IMR-90 (cell line): ENCODE data around the gene SLX4IP. TPM values are rescaled to one million over a fixed set of nuclear protein-coding genes. Genes with fewer than 3 reads are reported as not detected.

Experiments used
- ATAC-seq: fragments of 200-7000 bp; cut with Tn5 transposase; 2 replicates; pipeline ENCODE4 v1.9.1; 2020; ENCODE audit warnings: low read depth, mild to moderate bottlenecking, moderate library complexity
- BruUV-seq: library from RNA; stranded (reverse); fragments of 400-500 nt; replicated peaks from 2 replicates; lab custom pipeline; 2021; lab: Mats Ljungman, UMichigan
- CTCF ChIA-PET: fragments of 300-600 bp; formaldehyde crosslinking; extraction: SDS; loops from one replicate; lab custom pipeline; 2021; ENCODE audit warnings: antibody characterized with exemption; lab: Yijun Ruan, JAX
- POLR2A ChIA-PET: fragments of 300-600 bp; sonication (Branson Sonifier 250); formaldehyde crosslinking; loops from one replicate; lab custom pipeline; 2022; ENCODE audit warnings: antibody characterized with exemption; ENCODE audit not compliant: unreplicated experiment; lab: Charles Lee
- DNase-seq: peaks from one replicate; pipeline ENCODE4 v3.0.0; 2013
- H2AFZ ChIP-seq: replicated peaks from 2 replicates; pipeline ENCODE3; 2013; ENCODE audit warnings: low read length, mild to moderate bottlenecking; ENCODE audit not compliant: poor library complexity
- H2AK5ac ChIP-seq: 2 replicates; pipeline ENCODE4 v1.6.1; 2013; ENCODE audit warnings: low read depth, low read length, inconsistent platforms
- H2AK9ac ChIP-seq: replicated peaks from 2 replicates; pipeline ENCODE3; 2013; ENCODE audit warnings: mild to moderate bottlenecking, low read depth, low read length, moderate library complexity; ENCODE audit not compliant: poor library complexity
- H2BK120ac ChIP-seq: 2 replicates; pipeline ENCODE4 v1.6.1; 2013; ENCODE audit warnings: low read depth, low read length, inconsistent platforms
- H2BK15ac ChIP-seq: 3 replicates; pipeline ENCODE4 v1.6.1; 2013; ENCODE audit warnings: low read depth, low read length, inconsistent platforms
- H2BK20ac ChIP-seq: 2 replicates; pipeline ENCODE4 v1.6.1; 2013; ENCODE audit warnings: low read depth, mild to moderate bottlenecking, inconsistent platforms, low read length, moderate library complexity
- H2BK5ac ChIP-seq: 2 replicates; pipeline ENCODE4 v1.6.1; 2013; ENCODE audit warnings: mild to moderate bottlenecking, low read depth, low read length, inconsistent platforms; ENCODE audit not compliant: poor library complexity, severe bottlenecking
- H3K14ac ChIP-seq: replicated peaks from 2 replicates; pipeline ENCODE4 v1.6.1; 2013; ENCODE audit warnings: low read depth, low read length, inconsistent platforms
- H3K18ac ChIP-seq: 2 replicates; pipeline ENCODE4 v1.6.1; 2013; ENCODE audit warnings: low read depth, low read length, control low read depth
- H3K23ac ChIP-seq: 2 replicates; pipeline ENCODE4 v1.6.1; 2013; ENCODE audit warnings: low read depth, low read length, inconsistent platforms
- H3K27ac ChIP-seq: 2 replicates; pipeline ENCODE4 v1.5.1; 2013; ENCODE audit warnings: mild to moderate bottlenecking, control low read depth, low read length; ENCODE audit not compliant: insufficient read depth
- H3K27me3 ChIP-seq: 2 replicates; pipeline ENCODE4 v1.6.1; 2013; ENCODE audit warnings: low read length; ENCODE audit not compliant: control insufficient read depth, insufficient read depth
- H3K36me3 ChIP-seq: 2 replicates; pipeline ENCODE4 v1.6.1; 2013; ENCODE audit warnings: low read length, mixed read lengths; ENCODE audit not compliant: control insufficient read depth, insufficient read depth
- H3K4ac ChIP-seq: 2 replicates; pipeline ENCODE4 v1.6.1; 2013; ENCODE audit warnings: low read depth, low read length, inconsistent platforms
- H3K4me1 ChIP-seq: 2 replicates; pipeline ENCODE4 v1.6.1; 2013; ENCODE audit warnings: low read length, mixed read lengths; ENCODE audit not compliant: control insufficient read depth, insufficient read depth
- H3K4me2 ChIP-seq: 2 replicates; pipeline ENCODE4 v1.6.1; 2013; ENCODE audit warnings: low read depth, mild to moderate bottlenecking, control low read depth, low read length, moderate library complexity
- H3K4me3 ChIP-seq: 2 replicates; pipeline ENCODE4 v1.5.1; 2013; ENCODE audit warnings: low read depth, mild to moderate bottlenecking, control low read depth, low read length, moderate library complexity; ENCODE audit not compliant: insufficient read depth
- H3K56ac ChIP-seq: 2 replicates; pipeline ENCODE4 v1.6.1; 2013; ENCODE audit warnings: low read length, inconsistent platforms; ENCODE audit not compliant: insufficient read depth; ENCODE audit errors: extremely low read depth
- H3K79me1 ChIP-seq, 2 experiments: 2 replicates each; pipeline ENCODE4 v1.6.1; 2013; ENCODE audit warnings: low read length in 2 of 2, inconsistent platforms in 1 of 2, low read depth in 1 of 2
- H3K9ac ChIP-seq: 2 replicates; pipeline ENCODE4 v1.6.1; 2013; ENCODE audit warnings: low read depth, low read length, control low read depth
- H3K9me1 ChIP-seq: 2 replicates; pipeline ENCODE4 v1.6.1; 2013; ENCODE audit warnings: low read length, inconsistent platforms; ENCODE audit not compliant: insufficient read depth
- H3K9me3 ChIP-seq: 2 replicates; pipeline ENCODE4 v1.6.1; 2013; ENCODE audit warnings: low read length; ENCODE audit not compliant: control insufficient read depth, insufficient read depth
- H4K20me1 ChIP-seq: 2 replicates; pipeline ENCODE4 v1.6.1; 2013; ENCODE audit warnings: low read length, inconsistent platforms; ENCODE audit not compliant: insufficient read depth
- H4K5ac ChIP-seq: 2 replicates; pipeline ENCODE4 v1.6.1; 2013; ENCODE audit warnings: mild to moderate bottlenecking, low read depth, low read length, control low read depth
- H4K8ac ChIP-seq, 2 experiments: 2 replicates each; pipeline ENCODE4 v1.6.1; 2013; ENCODE audit warnings: low read depth in 2 of 2, low read length in 2 of 2, control low read depth in 1 of 2, inconsistent platforms in 1 of 2
- H4K91ac ChIP-seq: 2 replicates; pipeline ENCODE4 v1.6.1; 2013; ENCODE audit warnings: low read depth, low read length, inconsistent platforms; ENCODE audit not compliant: insufficient read depth
- BHLHE40 ChIP-seq: fragments of 150-350 bp; IDR thresholded peaks from 2 replicates; pipeline ENCODE4 v1.6.1; 2016; ENCODE audit warnings: mild to moderate bottlenecking, low read depth, low read length
- CEBPB ChIP-seq: IDR thresholded peaks from 2 replicates; pipeline ENCODE4 v1.6.1; 2012; ENCODE audit warnings: low read depth, low read length, improper control_type of control experiment
- CHD1 ChIP-seq: IDR thresholded peaks from 2 replicates; pipeline ENCODE4 v1.6.1; 2012; ENCODE audit warnings: low read depth, low read length, improper control_type of control experiment
- CTCF ChIP-seq: conservative IDR thresholded peaks from 2 replicates; pipeline ENCODE4 v1.5.1; 2012; ENCODE audit warnings: mild to moderate bottlenecking, low read depth, low read length, improper control_type of control experiment
- ELK1 ChIP-seq: fragments of 150-350 bp; IDR thresholded peaks from 2 replicates; pipeline ENCODE4 v1.6.1; 2016; ENCODE audit warnings: low read depth, mild to moderate bottlenecking, low read length, moderate library complexity, borderline replicate concordance
- MAFK ChIP-seq: IDR thresholded peaks from 2 replicates; pipeline ENCODE4 v1.6.1; 2012; ENCODE audit warnings: low read depth, low read length, improper control_type of control experiment
- MAZ ChIP-seq: IDR thresholded peaks from 2 replicates; pipeline ENCODE4 v1.6.1; 2012; ENCODE audit warnings: low read depth, mild to moderate bottlenecking, low read length, improper control_type of control experiment, moderate library complexity, borderline replicate concordance
- MXI1 ChIP-seq: IDR thresholded peaks from 2 replicates; pipeline ENCODE4 v1.6.1; 2012; ENCODE audit warnings: low read depth, mild to moderate bottlenecking, low read length, moderate library complexity, borderline replicate concordance
- NFE2L2 ChIP-seq: fragments of 150-350 bp; IDR thresholded peaks from 2 replicates; pipeline ENCODE4 v1.6.1; 2016; ENCODE audit warnings: low read depth, mild to moderate bottlenecking, low read length
- POLR2A ChIP-seq: IDR thresholded peaks from 2 replicates; pipeline ENCODE4 v1.6.1; 2012; ENCODE audit warnings: mild to moderate bottlenecking, low read depth, low read length
- RAD21 ChIP-seq: IDR thresholded peaks from 2 replicates; pipeline ENCODE4 v1.6.1; 2012; ENCODE audit warnings: low read length, improper control_type of control experiment
- RCOR1 ChIP-seq: IDR thresholded peaks from 2 replicates; pipeline ENCODE4 v1.6.1; 2012; ENCODE audit warnings: mild to moderate bottlenecking, low read length, improper control_type of control experiment; ENCODE audit not compliant: insufficient replicate concordance
- RFX5 ChIP-seq: IDR thresholded peaks from 2 replicates; pipeline ENCODE4 v1.8.0; 2012; ENCODE audit warnings: low read depth, mild to moderate bottlenecking, low read length, moderate library complexity
- SMC3 ChIP-seq: fragments of 150-350 bp; IDR thresholded peaks from 2 replicates; pipeline ENCODE4 v1.6.1; 2016; ENCODE audit warnings: low read depth, mild to moderate bottlenecking, antibody characterized with exemption, low read length, moderate library complexity
- USF2 ChIP-seq: fragments of 150-350 bp; IDR thresholded peaks from 2 replicates; pipeline ENCODE4 v1.6.1; 2017; ENCODE audit warnings: mild to moderate bottlenecking, antibody characterized with exemption, low read length, low read depth
- WGBS, 2 experiments: methylation state at CpG; one replicate each; pipeline versions ENCODE4 v1.1.5 to v1.1.7; 2013; ENCODE audit warnings: missing lambda C conversion rate in 2 of 2; ENCODE audit not compliant: insufficient read length in 1 of 2; ENCODE audit errors: extremely low coverage in 2 of 2; 5-methylcytosine and 5-hydroxymethylcytosine counted together
- dilution Hi-C: fragments of 300-500 bp; cut with HindIII; formaldehyde crosslinking; loops from one replicate; pipeline ENCODE4 v1.14.3; 2018; ENCODE audit warnings: low sequenced_read_pairs; ENCODE audit not compliant: unreplicated experiment
- in situ Hi-C: fragments of 300-500 bp; cut with MboI; formaldehyde crosslinking; loops from 3 replicates; pipeline ENCODE4 v1.14.3; 2019; ENCODE audit warnings: low sequenced_read_pairs, inconsistent platforms, mixed read lengths
- intact Hi-C: fragments of 100-400 bp; cut with micrococcal nuclease; formaldehyde crosslinking; loops from 2 replicates; pipeline ENCODE4 v1.10.0; 2022
- polyA plus RNA-seq, 3 experiments: library from polyadenylated mRNA; depleted of rRNA; stranded (reverse); fragments of >200 nt; gene quantifications; 2 replicates each; pipeline ENCODE4 v1.2.3, GENCODE V29; 2012; ENCODE audit warnings: low replicate concordance in 1 of 3
- total RNA-seq: library from RNA; depleted of rRNA; stranded (reverse); fragments of >200 nt; gene quantifications from 2 replicates; pipeline ENCODE4 v1.2.3, GENCODE V29; 2012

The SLX4IP gene
- total and polyA plus RNA-seq, 2 of the 4 experiments (the other 2 are of a cell fraction) = 1.3 to 5.9 TPM

GRCh38 chr20:10563935-10564492 lies 128.9 kb downstream of the SLX4IP start:
- no peak overlapping the region for H3K9ac ChIP-seq
- peaks cover 8% of the 10 kb centered on the region for H3K4me1 ChIP-seq
- H2AK5ac ChIP-seq = no peak overlapping the region
- peak overlapping the region; percentile 15; the same call in 1 of the 2 replicates for H3K4ac ChIP-seq
- no peak overlapping the region for H3K18ac ChIP-seq
- BruUV-seq = no TSS peak
- CTCF ChIA-PET = interaction anchor here (0.5 kb wide), 1 partner anchor 35 kb away, joined by 3 read pairs; no protein-coding TSS in a partner anchor
- H3K36me3 ChIP-seq = 0 out of 2 replicates have a peak, but pooled peaks cover 1% of the 10 kb centered on the region
- H2BK5ac ChIP-seq = no peak overlapping the region
- intact Hi-C loops = no loop called here
- in situ Hi-C loops = loop anchor here (5.0 kb wide), 1 partner anchor 83 kb away; no protein-coding TSS in a partner anchor
- H3K27me3 ChIP-seq = no peaks in the 10 kb centered on the region
- ATAC-seq (no peak), DNase-seq (no peak)
- TF ChIP-seq RCOR1 (no peak), MAZ (no peak), SMC3 (no peak), POLR2A (no peak), MAFK (no peak), BHLHE40 (no peak), RAD21 (no peak), NFE2L2 (no peak), MXI1 (no peak), ELK1 (no peak), USF2 (no peak), CTCF (no peak), CHD1 (no peak), CEBPB (no peak), RFX5 (no peak)
- H2BK20ac ChIP-seq = no peak overlapping the region
- H4K20me1 ChIP-seq = no peaks in the 10 kb centered on the region
- H3K4me2 ChIP-seq = no peak overlapping the region
- dilution Hi-C loops = no loop called here
- WGBS, 2 experiments = no CpG with 5 or more reads among the region's 3 CpGs
- 0 out of 2 replicates have a peak overlapping the region, but pooled peaks have one; percentile 4 for H3K14ac ChIP-seq
- H3K4me3 ChIP-seq = no peak overlapping the region
- H3K27ac ChIP-seq = no peak overlapping the region
- H4K91ac ChIP-seq = no peak overlapping the region
- H3K23ac ChIP-seq = no peak overlapping the region
- H3K9me3 ChIP-seq = no peaks in the 10 kb centered on the region
- no peak overlapping the region for H2AFZ ChIP-seq
- H4K8ac ChIP-seq = no peak overlapping the region
- no peak overlapping the region for H2AK9ac ChIP-seq
- H3K79me1 ChIP-seq = no peaks in the 10 kb centered on the region
- no peak overlapping the region for H4K5ac ChIP-seq
- POLR2A ChIA-PET = no interaction called here
- H3K9me1 ChIP-seq = 0 out of 2 replicates have a peak, but pooled peaks cover 3% of the 10 kb centered on the region
- no peak overlapping the region for H3K56ac ChIP-seq
- H2BK15ac ChIP-seq = no peak overlapping the region
- H2BK120ac ChIP-seq = no peak overlapping the region
